GM12872 (cell line): ENCODE measurements around the gene ZSWIM3.

Experiments used
- TF ChIP-seq, protein P1 (sequence below): IDR thresholded peaks from 3 replicates; pipeline ENCODE4 v1.5.1; 2011; ENCODE audit warnings: low read depth, mild to moderate bottlenecking, low read length, moderate library complexity; ENCODE audit not compliant: insufficient read depth

Gene ZSWIM3

DNA sequence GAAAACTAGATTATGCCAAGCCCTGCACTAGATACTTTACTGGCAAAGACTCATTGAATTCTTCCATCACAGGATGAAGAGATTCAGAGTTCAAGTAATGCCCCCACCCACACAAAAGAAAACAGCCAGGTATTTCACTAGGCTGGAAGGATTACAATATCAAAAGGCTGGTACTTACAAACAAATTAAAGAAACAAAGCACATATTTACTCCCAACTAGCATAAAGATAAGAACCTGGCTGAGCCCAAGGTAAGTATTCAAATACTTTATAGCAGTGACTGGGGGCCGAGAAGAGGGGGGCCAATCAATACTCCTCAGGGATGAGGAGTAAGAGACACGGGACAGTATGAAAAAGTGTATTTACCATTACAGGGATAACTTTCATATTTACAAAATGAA lies 3.9 kb upstream of the ZSWIM3 start:
- TF ChIP-seq, protein P1, sequence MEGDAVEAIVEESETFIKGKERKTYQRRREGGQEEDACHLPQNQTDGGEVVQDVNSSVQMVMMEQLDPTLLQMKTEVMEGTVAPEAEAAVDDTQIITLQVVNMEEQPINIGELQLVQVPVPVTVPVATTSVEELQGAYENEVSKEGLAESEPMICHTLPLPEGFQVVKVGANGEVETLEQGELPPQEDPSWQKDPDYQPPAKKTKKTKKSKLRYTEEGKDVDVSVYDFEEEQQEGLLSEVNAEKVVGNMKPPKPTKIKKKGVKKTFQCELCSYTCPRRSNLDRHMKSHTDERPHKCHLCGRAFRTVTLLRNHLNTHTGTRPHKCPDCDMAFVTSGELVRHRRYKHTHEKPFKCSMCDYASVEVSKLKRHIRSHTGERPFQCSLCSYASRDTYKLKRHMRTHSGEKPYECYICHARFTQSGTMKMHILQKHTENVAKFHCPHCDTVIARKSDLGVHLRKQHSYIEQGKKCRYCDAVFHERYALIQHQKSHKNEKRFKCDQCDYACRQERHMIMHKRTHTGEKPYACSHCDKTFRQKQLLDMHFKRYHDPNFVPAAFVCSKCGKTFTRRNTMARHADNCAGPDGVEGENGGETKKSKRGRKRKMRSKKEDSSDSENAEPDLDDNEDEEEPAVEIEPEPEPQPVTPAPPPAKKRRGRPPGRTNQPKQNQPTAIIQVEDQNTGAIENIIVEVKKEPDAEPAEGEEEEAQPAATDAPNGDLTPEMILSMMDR, result no peak

GRCh38 chr20:45857882-45858216 lies 435 bp downstream of the ZSWIM3 start:
- TF ChIP-seq, protein P1, result no peak

GRCh38 chr20:45859916-45860315 lies 2.5 kb downstream of the ZSWIM3 start:
- TF ChIP-seq, protein P1, result no peak

- TF ChIP-seq, protein P1, result no peak
Observed at GRCh38 chr20:45860560-45861220, 3.3 kb downstream of the ZSWIM3 start.

GRCh38 chr20:45861221-45862075 lies 4.0 kb downstream of the ZSWIM3 start:
- TF ChIP-seq, protein P1, result no peak

DNA sequence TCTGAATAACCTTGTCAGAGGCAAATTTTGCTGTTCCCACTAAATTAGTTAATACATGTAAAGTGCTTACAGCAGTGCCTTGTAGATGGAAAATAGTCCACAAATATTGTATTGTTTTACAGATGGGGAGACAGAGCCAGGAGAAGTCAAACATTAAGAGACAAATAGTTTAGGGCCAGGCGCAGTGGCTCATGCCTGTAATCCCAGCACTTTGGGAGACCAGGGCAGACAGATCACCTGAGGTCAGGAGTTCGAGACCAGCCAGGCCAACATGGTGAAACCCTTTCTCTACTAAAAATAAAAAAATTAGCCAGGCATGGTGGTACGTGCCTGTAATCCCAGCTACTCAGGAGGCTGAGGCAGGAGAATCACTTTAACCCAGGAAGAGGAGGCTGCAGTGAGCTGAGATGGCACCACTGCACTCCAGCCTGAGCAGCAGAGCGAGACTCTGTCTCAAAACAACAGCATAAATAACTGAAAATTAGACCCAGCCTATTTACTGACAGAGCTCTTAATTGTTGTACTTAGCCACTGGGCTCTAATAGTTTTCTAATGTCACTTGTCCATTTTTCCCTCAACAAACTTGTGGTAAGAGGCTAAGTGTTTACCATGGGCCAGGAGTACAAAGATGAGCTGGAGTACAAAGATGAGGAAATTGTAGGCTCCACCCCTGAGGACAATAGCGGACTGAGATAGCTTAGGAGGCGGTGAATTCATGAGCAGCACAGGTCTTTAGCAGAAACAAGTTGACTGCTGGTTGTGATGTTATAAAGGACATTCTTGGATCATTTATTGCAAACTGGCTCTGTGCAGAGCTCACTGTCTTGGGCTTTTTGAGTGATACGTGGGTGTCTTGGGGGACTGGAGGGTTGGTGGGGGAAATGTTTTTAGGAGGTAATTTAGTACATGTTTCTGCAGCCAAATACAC lies 6.4 kb downstream of the ZSWIM3 start:
- TF ChIP-seq, protein P1, result no peak

DNA sequence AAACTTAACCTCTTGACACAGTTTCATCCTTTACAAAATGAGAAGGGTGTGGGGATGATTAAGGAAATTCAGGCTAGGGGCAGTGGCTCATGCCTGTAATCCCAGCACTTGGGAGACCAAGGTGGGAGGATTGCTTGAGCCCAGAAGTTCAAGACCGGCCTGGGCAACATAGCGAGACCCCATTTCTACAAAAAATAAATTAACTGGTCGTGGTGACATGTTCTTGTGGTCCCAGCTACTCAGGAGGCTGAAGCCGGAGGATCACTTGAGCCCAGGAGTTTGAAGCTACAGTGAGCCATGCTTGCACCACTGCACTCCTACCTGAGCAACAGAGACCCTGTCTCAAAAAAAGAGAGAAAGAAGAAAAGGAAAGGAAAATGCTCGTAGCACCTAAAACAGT lies 9.0 kb downstream of the ZSWIM3 start:
- TF ChIP-seq, protein P1, result no peak
